HCT116 (cell line): ENCODE results near the gene MS4A8.

Source experiments
- ELF1 ChIP-seq: IDR thresholded peaks from 2 replicates; pipeline ENCODE4 v1.6.1; 2012; ENCODE audit warnings: low read depth, borderline replicate concordance
- EZH2 ChIP-seq: fragments of 200-600 bp; sonication (generic); IDR thresholded peaks from 2 replicates; pipeline ENCODE4 v1.6.1; 2017; ENCODE audit warnings: antibody characterized with exemption, mixed run types
- EZH2phosphoT487 ChIP-seq: fragments of 200-600 bp; IDR thresholded peaks from 2 replicates; pipeline ENCODE4 v1.6.1; 2018; ENCODE audit warnings: antibody characterized with exemption, borderline replicate concordance
- JUND ChIP-seq: IDR thresholded peaks from 2 replicates; pipeline ENCODE4 v1.6.1; 2012
- POLR2A ChIP-seq: IDR thresholded peaks from 2 replicates; pipeline ENCODE4 v1.7.0; 2011; ENCODE audit warnings: borderline replicate concordance; ENCODE audit not compliant: insufficient read depth, insufficient read length; ENCODE audit errors: extremely low read depth
- POLR2AphosphoS5 ChIP-seq: IDR thresholded peaks from 2 replicates; pipeline ENCODE4 v1.6.1; 2011; ENCODE audit warnings: mild to moderate bottlenecking, low read depth, low read length, moderate library complexity
- RAD21 ChIP-seq: IDR thresholded peaks from 2 replicates; pipeline ENCODE4 v1.6.1; 2012; ENCODE audit warnings: low read depth, mild to moderate bottlenecking
- YY1 ChIP-seq: IDR thresholded peaks from 2 replicates; pipeline ENCODE4 v1.6.1; 2011; ENCODE audit warnings: low read length, low read depth, moderate library complexity, mild to moderate bottlenecking; ENCODE audit not compliant: insufficient replicate concordance; ENCODE audit errors: extremely low read depth
- ZFX ChIP-seq: fragments of 450-650 bp; IDR thresholded peaks from 2 replicates; pipeline ENCODE4 v1.6.1; 2017
- ZNF274 ChIP-seq: fragments of 200-500 bp; sonication (Bioruptor generic); IDR thresholded peaks from 2 replicates; pipeline ENCODE4 v1.6.1; 2014; ENCODE audit warnings: mild to moderate bottlenecking, low read depth, low read length, inconsistent platforms
- TF ChIP-seq, protein P1 (sequence below), 3 experiments: fragments of 200-600 bp in 1 of 3; sonication (generic) in 1 of 3; IDR thresholded peaks in 2 of 3; conservative IDR thresholded peaks in 1 of 3; 2 replicates each; pipeline ENCODE4 v1.5.1; 2012 to 2017; ENCODE audit warnings: low read depth in 2 of 3, low read length in 2 of 3, antibody characterized with exemption in 1 of 3, borderline replicate concordance in 1 of 3, control low read depth in 1 of 3, mild to moderate bottlenecking in 1 of 3, mixed read lengths in 1 of 3, mixed run types in 1 of 3, moderate library complexity in 1 of 3; ENCODE audit not compliant: insufficient read depth in 1 of 3
- TF ChIP-seq, protein P2 (sequence below): IDR thresholded peaks from 2 replicates; pipeline ENCODE4 v1.6.1; 2012; ENCODE audit warnings: low read depth
- TF ChIP-seq, protein P3 (sequence below): IDR thresholded peaks from 2 replicates; pipeline ENCODE4 v1.6.1; 2012

DNA sequence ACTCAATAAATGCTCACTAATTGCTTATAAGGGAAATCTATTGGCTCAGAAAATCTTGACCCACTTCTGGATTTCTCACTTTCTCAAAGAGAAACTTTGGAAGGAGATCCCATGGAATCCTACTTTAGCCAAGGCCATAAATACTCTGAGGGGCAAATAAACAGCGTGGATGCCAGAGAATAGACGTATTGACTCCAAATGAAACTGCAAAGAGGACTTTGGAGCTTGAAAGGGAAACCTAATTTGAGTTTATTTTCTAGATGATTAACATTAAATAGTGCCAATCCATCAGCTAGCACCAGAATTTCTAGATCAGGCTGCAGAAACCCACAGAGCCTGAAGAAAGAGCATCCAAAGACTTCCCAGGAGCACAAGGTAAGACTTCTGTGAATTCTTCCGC lies 25.0 kb downstream of the MS4A8 start, which contains the start of gene MS4A18:
- no peak for TF ChIP-seq EZH2phosphoT487
- TF ChIP-seq, protein P1, sequence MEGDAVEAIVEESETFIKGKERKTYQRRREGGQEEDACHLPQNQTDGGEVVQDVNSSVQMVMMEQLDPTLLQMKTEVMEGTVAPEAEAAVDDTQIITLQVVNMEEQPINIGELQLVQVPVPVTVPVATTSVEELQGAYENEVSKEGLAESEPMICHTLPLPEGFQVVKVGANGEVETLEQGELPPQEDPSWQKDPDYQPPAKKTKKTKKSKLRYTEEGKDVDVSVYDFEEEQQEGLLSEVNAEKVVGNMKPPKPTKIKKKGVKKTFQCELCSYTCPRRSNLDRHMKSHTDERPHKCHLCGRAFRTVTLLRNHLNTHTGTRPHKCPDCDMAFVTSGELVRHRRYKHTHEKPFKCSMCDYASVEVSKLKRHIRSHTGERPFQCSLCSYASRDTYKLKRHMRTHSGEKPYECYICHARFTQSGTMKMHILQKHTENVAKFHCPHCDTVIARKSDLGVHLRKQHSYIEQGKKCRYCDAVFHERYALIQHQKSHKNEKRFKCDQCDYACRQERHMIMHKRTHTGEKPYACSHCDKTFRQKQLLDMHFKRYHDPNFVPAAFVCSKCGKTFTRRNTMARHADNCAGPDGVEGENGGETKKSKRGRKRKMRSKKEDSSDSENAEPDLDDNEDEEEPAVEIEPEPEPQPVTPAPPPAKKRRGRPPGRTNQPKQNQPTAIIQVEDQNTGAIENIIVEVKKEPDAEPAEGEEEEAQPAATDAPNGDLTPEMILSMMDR (IDR thresholded peaks at IDR 0.05 in 2 of 3, conservative IDR thresholded peaks at IDR 0.05 in 1 of 3; ENCODE audit: borderline replicate concordance in 1 of 3, insufficient read depth in 1 of 3, low read depth in 2 of 3, low read length in 2 of 3), result no peak
- TF ChIP-seq, protein P2, sequence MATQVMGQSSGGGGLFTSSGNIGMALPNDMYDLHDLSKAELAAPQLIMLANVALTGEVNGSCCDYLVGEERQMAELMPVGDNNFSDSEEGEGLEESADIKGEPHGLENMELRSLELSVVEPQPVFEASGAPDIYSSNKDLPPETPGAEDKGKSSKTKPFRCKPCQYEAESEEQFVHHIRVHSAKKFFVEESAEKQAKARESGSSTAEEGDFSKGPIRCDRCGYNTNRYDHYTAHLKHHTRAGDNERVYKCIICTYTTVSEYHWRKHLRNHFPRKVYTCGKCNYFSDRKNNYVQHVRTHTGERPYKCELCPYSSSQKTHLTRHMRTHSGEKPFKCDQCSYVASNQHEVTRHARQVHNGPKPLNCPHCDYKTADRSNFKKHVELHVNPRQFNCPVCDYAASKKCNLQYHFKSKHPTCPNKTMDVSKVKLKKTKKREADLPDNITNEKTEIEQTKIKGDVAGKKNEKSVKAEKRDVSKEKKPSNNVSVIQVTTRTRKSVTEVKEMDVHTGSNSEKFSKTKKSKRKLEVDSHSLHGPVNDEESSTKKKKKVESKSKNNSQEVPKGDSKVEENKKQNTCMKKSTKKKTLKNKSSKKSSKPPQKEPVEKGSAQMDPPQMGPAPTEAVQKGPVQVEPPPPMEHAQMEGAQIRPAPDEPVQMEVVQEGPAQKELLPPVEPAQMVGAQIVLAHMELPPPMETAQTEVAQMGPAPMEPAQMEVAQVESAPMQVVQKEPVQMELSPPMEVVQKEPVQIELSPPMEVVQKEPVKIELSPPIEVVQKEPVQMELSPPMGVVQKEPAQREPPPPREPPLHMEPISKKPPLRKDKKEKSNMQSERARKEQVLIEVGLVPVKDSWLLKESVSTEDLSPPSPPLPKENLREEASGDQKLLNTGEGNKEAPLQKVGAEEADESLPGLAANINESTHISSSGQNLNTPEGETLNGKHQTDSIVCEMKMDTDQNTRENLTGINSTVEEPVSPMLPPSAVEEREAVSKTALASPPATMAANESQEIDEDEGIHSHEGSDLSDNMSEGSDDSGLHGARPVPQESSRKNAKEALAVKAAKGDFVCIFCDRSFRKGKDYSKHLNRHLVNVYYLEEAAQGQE, result no peak
- TF ChIP-seq POLR2AphosphoS5, result no peak
- no peak for TF ChIP-seq RAD21
- no peak for TF ChIP-seq JUND
- TF ChIP-seq YY1, result no peak
- TF ChIP-seq ZNF274, result no peak
- TF ChIP-seq EZH2, result no peak
- no peak for TF ChIP-seq POLR2A
- TF ChIP-seq, protein P3, sequence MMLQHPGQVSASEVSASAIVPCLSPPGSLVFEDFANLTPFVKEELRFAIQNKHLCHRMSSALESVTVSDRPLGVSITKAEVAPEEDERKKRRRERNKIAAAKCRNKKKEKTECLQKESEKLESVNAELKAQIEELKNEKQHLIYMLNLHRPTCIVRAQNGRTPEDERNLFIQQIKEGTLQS, result no peak
- no peak for TF ChIP-seq ELF1
- no peak for TF ChIP-seq ZFX
